Neutrophil (primary cell): ENCODE measurements around the gene MAST1.

Source experiments
- H3K27ac ChIP-seq: fragments of 200-600 bp; sonication (generic); 2 replicates; pipeline ENCODE4 v1.5.1; 2016; ENCODE audit warnings: mild to moderate bottlenecking, moderate library complexity
- H3K27me3 ChIP-seq: fragments of 200-600 bp; sonication (generic); 2 replicates; pipeline ENCODE4 v1.6.0; 2016; ENCODE audit warnings: mild to moderate bottlenecking
- H3K36me3 ChIP-seq: fragments of 200-600 bp; sonication (generic); 2 replicates; pipeline ENCODE4 v1.5.1; 2017
- H3K4me1 ChIP-seq, 2 experiments: fragments of 200-600 bp in 1 of 2; sonication (generic) in 1 of 2; 1 replicate in 1 of 2; 2 replicates in 1 of 2; pipeline versions ENCODE4 v1.5.1 to v1.6.1; 2013 to 2016; ENCODE audit warnings: low read depth in 1 of 2, low read length in 1 of 2, mild to moderate bottlenecking in 1 of 2, moderate library complexity in 1 of 2; ENCODE audit not compliant: control insufficient read depth in 1 of 2, insufficient read depth in 1 of 2
- H3K4me3 ChIP-seq, 2 experiments: fragments of 200-600 bp in 1 of 2; sonication (generic) in 1 of 2; 1 replicate in 1 of 2; 2 replicates in 1 of 2; pipeline ENCODE4 v1.5.1; 2013 to 2016; ENCODE audit warnings: low read depth in 1 of 2, low read length in 1 of 2, mild to moderate bottlenecking in 1 of 2, moderate library complexity in 1 of 2
- H3K9me3 ChIP-seq: fragments of 200-600 bp; sonication (generic); 2 replicates; pipeline ENCODE4 v1.5.1; 2016
- TF ChIP-seq, protein P1 (sequence below): fragments of 200-600 bp; sonication (generic); IDR thresholded peaks from 2 replicates; pipeline ENCODE4 v1.5.1; 2016; ENCODE audit warnings: antibody characterized with exemption

Gene MAST1

GRCh38 chr19:12918253-12918652 is 79.9 kb downstream of the MAST1 start:
- TF ChIP-seq, protein P1, sequence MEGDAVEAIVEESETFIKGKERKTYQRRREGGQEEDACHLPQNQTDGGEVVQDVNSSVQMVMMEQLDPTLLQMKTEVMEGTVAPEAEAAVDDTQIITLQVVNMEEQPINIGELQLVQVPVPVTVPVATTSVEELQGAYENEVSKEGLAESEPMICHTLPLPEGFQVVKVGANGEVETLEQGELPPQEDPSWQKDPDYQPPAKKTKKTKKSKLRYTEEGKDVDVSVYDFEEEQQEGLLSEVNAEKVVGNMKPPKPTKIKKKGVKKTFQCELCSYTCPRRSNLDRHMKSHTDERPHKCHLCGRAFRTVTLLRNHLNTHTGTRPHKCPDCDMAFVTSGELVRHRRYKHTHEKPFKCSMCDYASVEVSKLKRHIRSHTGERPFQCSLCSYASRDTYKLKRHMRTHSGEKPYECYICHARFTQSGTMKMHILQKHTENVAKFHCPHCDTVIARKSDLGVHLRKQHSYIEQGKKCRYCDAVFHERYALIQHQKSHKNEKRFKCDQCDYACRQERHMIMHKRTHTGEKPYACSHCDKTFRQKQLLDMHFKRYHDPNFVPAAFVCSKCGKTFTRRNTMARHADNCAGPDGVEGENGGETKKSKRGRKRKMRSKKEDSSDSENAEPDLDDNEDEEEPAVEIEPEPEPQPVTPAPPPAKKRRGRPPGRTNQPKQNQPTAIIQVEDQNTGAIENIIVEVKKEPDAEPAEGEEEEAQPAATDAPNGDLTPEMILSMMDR = no peak
- Histone ChIP-seq H3K9me3 (no peaks in the 10 kb centered on the region), H3K27me3 (no peaks in the 10 kb centered on the region), H3K36me3 (peaks cover 9% of the 10 kb centered on the region), H3K27ac (no peak overlapping the region), H3K4me1 (peaks cover 20 to 30% of the 10 kb centered on the region in 2 experiments), H3K4me3 (no peak overlapping the region)

GRCh38 chr19:12921047-12921446 is 82.7 kb downstream of the MAST1 start:
- H3K4me3 ChIP-seq = no peak overlapping the region
- TF ChIP-seq, protein P1 = no peak
- no peaks in the 10 kb centered on the region for H3K27me3 ChIP-seq
- H3K27ac ChIP-seq = no peak overlapping the region
- peaks cover 5 to 13% of the 10 kb centered on the region in 2 experiments for H3K4me1 ChIP-seq
- H3K36me3 ChIP-seq = peaks cover 29% of the 10 kb centered on the region
- H3K9me3 ChIP-seq = no peaks in the 10 kb centered on the region

- H3K36me3 ChIP-seq = peaks cover 40% of the 10 kb centered on the region
- no peak overlapping the region for H3K27ac ChIP-seq
- H3K27me3 ChIP-seq = no peaks in the 10 kb centered on the region
- TF ChIP-seq, protein P1 = no peak
- H3K9me3 ChIP-seq = no peaks in the 10 kb centered on the region
- H3K4me3 ChIP-seq = no peak overlapping the region
- peaks cover 5 to 13% of the 10 kb centered on the region in 2 experiments for H3K4me1 ChIP-seq
Observed at GRCh38 chr19:12922959-12923358, 84.6 kb downstream of the MAST1 start.
